ENCODE data around the gene TNS3. TPM values are rescaled to one million over a fixed set of nuclear protein-coding genes. Genes with fewer than 3 reads are reported as not detected.

TNS3 gene
- total and polyA plus RNA-seq, 2 donors (not counting 3 experiments of a cell fraction or from before 2014, with no cell fraction given): 10.4 to 45.1 TPM

GRCh38 chr7:47331179-47331565 is 250.7 kb downstream of the TNS3 start:
- Histone ChIP-seq H3K9me3 (replicated peaks; ENCODE audit: control insufficient read depth, insufficient read depth, low read length) (no peaks in the 10 kb centered on the region), H3K79me2 (ENCODE audit: control insufficient read depth, insufficient read depth, low read length) (no peaks in the 10 kb centered on the region), H3K4me2 (ENCODE audit: insufficient read depth, low read length) (no peak overlapping the region), H4K20me1 (replicated peaks; ENCODE audit: control insufficient read depth, extremely low read depth, insufficient read depth, low read length) (no peaks in the 10 kb centered on the region), H2AFZ (ENCODE audit: low read depth, low read length) (no peak overlapping the region), H3K36me3 (ENCODE audit: control insufficient read depth in 2 of 2, extremely low read depth in 1 of 2, insufficient read depth in 2 of 2, low read length in 2 of 2) (no peaks in the 10 kb centered on the region), H3K27ac (ENCODE audit: insufficient read depth, low read depth, low read length) (no peak overlapping the region), H3K4me1 (ENCODE audit: control insufficient read depth, extremely low read depth, insufficient read depth, low read length) (peaks cover 26% of the 10 kb centered on the region), H3K9me1 (replicated peaks; ENCODE audit: control insufficient read depth, extremely low read depth, insufficient read depth, low read length) (no peaks in the 10 kb centered on the region), H3K9ac (replicated peaks; ENCODE audit: extremely low read depth, insufficient read depth, low read length) (no peak overlapping the region), H3K27me3 (ENCODE audit: control insufficient read depth in 2 of 2, insufficient read depth in 2 of 2, low read length in 2 of 2) (no peaks in the 10 kb centered on the region), H3K4me3 (replicated peaks in 1 of 3; ENCODE audit: insufficient read depth in 1 of 3, low read depth in 1 of 3, low read length in 3 of 3) (no peak overlapping the region)
- intact Hi-C loops (cut with micrococcal nuclease) (no loop called here), dilution Hi-C loops (cut with MboI; ENCODE audit: extremely low pct_ligation_motif_present, low sequenced_read_pairs) (no loop called here)
- DNase-seq (ENCODE audit: low read depth, low spot score): no peak
- FAIRE-seq: no peak
- ChIA-PET CTCF (no interaction called here), POLR2A (no interaction called here)
- TF ChIP-seq GATA2 (IDR thresholded peaks at IDR 0.05; ENCODE audit: insufficient read depth, insufficient read length, low read depth, low read length) (no peak), FOS (IDR thresholded peaks at IDR 0.05; ENCODE audit: borderline replicate concordance, insufficient read depth, low read length) (no peak), JUN (IDR thresholded peaks at IDR 0.05; ENCODE audit: borderline replicate concordance, insufficient read depth, insufficient read length, low read depth) (no peak), CTCF (IDR thresholded peaks at IDR 0.05; ENCODE audit: extremely low read depth in 1 of 2, insufficient read depth in 1 of 2, low read depth in 1 of 2, low read length in 2 of 2) (no peak), POLR2A (IDR thresholded peaks at IDR 0.05; ENCODE audit: low read depth, low read length) (no peak), EZH2 (IDR thresholded peaks at IDR 0.05; ENCODE audit: borderline replicate concordance, low read depth, low read length, severe bottlenecking) (no peak), MAX (IDR thresholded peaks at IDR 0.05; ENCODE audit: insufficient read depth, insufficient read length) (no peak), POLR2AphosphoS5 (IDR thresholded peaks at IDR 0.05; ENCODE audit: insufficient read depth, low read depth, low read length) (no peak), MYC (IDR thresholded peaks at IDR 0.05; ENCODE audit: low read depth, low read length) (no peak)
- no TSS peak for BruUV-seq (replicated peaks)

Measured in endothelial cell of umbilical vein (primary cell).